Large intestine (tissue), 3 donors: ENCODE results near the gene ITGB3. TPM values are rescaled to one million over a fixed set of nuclear protein-coding genes. Genes with fewer than 3 reads are reported as not detected.

ENCODE experiments used
- DNase-seq, 2 donors: peaks; one replicate each; pipeline versions ENCODE4 v3.0.0 to v3.0.0-alpha.2; 2013
- H3K27ac ChIP-seq: one replicate; pipeline ENCODE4 v1.5.1; 2013; ENCODE audit warnings: low read length
- H3K27me3 ChIP-seq: 2 replicates; pipeline ENCODE4 v1.6.1; 2013; ENCODE audit warnings: low read length; ENCODE audit not compliant: control insufficient read depth, insufficient read depth
- H3K36me3 ChIP-seq: 2 replicates; pipeline ENCODE4 v1.6.1; 2013; ENCODE audit warnings: low read length; ENCODE audit not compliant: control insufficient read depth, insufficient read depth
- H3K4me1 ChIP-seq: one replicate; pipeline ENCODE4 v1.6.1; 2013; ENCODE audit warnings: low read length; ENCODE audit not compliant: control insufficient read depth, insufficient read depth
- H3K4me3 ChIP-seq: one replicate; pipeline ENCODE4 v1.5.1; 2013; ENCODE audit warnings: low read length
- H3K9me3 ChIP-seq: one replicate; pipeline ENCODE4 v1.6.1; 2013; ENCODE audit warnings: mild to moderate bottlenecking, low read depth, low read length, moderate library complexity; ENCODE audit not compliant: control insufficient read depth
- WGBS: methylation state at CpG from one replicate; pipeline ENCODE4 v1.1.5; 2013; ENCODE audit warnings: low lambda C conversion rate; ENCODE audit not compliant: insufficient coverage; 5-methylcytosine and 5-hydroxymethylcytosine counted together
- polyA plus RNA-seq: library from polyadenylated mRNA; unstranded; fragments of 120-200 nt; gene quantifications from one replicate; pipeline ENCODE4 v1.2.1, GENCODE V29; 2013

ITGB3 gene
- polyA plus RNA-seq, 1 donor: 5.6 TPM

DNA sequence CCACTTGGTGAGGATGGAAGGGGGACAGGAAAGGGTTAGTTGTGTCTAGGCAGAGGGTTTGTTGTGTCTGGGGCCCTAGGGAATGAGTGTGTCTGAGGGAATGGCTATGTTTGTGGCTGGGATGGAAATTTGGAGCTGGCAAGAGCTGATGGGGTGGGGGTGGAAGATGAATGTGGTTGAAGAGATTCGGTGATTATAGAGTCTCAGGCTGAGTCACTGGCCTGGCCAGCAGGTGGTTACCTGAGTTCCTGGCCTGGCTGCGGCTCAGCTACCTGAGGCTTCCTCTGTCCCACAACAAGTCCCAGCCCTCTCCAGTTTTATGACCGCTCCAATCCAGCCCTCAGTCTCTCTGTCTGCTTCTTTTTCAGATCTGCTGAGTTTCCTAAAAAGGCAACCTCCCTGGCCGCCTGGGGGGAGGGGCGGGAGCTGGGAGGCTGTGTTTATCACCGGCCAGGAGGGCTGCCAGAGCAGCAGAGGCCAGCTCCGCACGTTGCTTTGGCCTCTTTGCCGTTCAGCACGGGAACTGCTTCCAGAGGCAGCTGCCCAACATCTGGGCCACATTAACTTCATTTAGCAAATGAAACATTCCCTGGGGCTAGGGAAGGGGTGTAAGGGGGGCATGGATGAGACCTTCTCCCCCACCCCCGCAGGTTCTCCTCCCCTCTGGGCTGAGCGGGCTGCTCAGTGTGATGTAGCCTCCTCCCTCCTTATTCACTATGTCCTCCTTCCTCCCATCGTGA is 21.8 kb downstream of the ITGB3 start:
- Histone ChIP-seq H3K4me1 (peaks cover 28% of the 10 kb centered on the region), H3K4me3 (no peak overlapping the region), H3K36me3 (no peaks in the 10 kb centered on the region), H3K27me3 (no peaks in the 10 kb centered on the region), H3K9me3 (no peaks in the 10 kb centered on the region), H3K27ac (peak overlapping the region; percentile 73)
- peak; percentile 47 to 58 for DNase-seq
- WGBS: no CpG with 5 or more reads among the region's 13 CpGs

DNA sequence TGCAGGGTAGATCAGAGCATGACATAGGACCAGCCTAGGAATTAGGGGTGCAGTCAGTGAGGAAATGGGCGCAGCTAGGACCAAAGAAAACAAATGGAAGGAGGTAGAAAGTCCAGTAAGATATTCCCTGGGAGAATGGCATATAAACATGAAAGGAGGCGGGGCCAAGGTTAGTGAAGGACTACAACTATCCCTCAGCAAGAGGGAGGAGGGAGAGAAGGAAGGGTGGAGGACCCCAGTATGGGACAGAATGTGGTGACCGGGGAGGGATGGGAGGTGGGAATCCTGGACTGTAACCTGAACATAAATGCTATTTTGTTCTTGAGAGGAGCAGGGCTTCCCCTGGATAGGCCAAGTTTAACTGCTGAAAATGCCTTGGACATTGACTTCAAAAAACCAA is 22.8 kb downstream of the ITGB3 start:
- Histone ChIP-seq H3K4me1 (peaks cover 28% of the 10 kb centered on the region), H3K4me3 (no peak overlapping the region), H3K27ac (peak overlapping the region; percentile 73), H3K9me3 (no peaks in the 10 kb centered on the region), H3K36me3 (no peaks in the 10 kb centered on the region), H3K27me3 (no peaks in the 10 kb centered on the region)
- whole genome bisulfite sequencing: 70% methylated on average over 2 of the region's 3 CpGs
- peak; percentile 16 to 52 for DNase-seq

DNA sequence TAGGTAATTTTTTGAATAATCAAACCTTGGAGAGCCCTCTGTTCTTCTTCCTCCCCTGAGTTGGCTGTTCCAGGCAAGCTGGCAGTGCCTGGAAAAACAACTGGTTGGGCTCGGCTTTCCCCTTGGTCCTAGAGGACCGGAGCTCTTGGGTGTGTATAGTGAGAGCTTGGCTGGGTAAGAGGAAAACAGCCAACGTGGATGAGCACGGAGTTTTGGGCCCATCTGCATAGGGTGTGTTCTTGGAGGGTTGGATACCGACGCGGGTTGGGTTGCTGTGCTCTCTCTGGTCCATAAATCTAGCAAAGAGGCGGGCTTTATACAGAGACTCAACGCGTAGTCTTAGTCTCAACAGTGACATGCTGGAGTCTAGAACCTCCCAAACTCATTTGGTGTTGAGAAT is 23.2 kb downstream of the ITGB3 start:
- H3K4me3 ChIP-seq: no peak overlapping the region
- H3K9me3 ChIP-seq: no peaks in the 10 kb centered on the region
- WGBS: no CpG with 5 or more reads among the region's 10 CpGs
- peaks cover 28% of the 10 kb centered on the region for H3K4me1 ChIP-seq
- no peaks in the 10 kb centered on the region for H3K36me3 ChIP-seq
- DNase-seq: peak; percentile 51 to 62
- H3K27ac ChIP-seq: peak overlapping the region; percentile 73
- no peaks in the 10 kb centered on the region for H3K27me3 ChIP-seq

DNA sequence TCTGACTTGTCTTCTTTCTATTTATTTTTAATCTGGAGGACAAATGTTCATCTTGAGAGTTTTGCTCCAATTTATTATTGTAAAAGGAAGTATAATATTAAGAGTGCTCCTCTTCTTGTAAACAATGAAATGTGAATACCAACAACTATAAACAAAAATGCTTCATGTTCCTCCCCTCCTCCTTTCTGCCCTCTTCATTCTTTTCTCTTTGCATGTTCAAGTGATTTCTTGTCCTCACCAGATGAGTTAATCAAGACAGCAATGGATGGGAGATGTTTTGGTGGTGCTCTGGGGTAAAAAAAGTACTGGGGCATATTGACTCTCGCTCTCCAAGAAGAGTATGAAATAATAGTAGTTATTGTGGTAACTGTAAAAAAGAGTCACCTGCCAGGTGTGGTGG is 24.3 kb downstream of the ITGB3 start:
- Histone ChIP-seq H3K4me1 (peaks cover 28% of the 10 kb centered on the region), H3K4me3 (no peak overlapping the region), H3K27ac (no peak overlapping the region), H3K9me3 (no peaks in the 10 kb centered on the region), H3K36me3 (no peaks in the 10 kb centered on the region), H3K27me3 (no peaks in the 10 kb centered on the region)
- DNase-seq: no peak
- 67% methylated on average over 1 of the region's 1 CpG for WGBS

DNA sequence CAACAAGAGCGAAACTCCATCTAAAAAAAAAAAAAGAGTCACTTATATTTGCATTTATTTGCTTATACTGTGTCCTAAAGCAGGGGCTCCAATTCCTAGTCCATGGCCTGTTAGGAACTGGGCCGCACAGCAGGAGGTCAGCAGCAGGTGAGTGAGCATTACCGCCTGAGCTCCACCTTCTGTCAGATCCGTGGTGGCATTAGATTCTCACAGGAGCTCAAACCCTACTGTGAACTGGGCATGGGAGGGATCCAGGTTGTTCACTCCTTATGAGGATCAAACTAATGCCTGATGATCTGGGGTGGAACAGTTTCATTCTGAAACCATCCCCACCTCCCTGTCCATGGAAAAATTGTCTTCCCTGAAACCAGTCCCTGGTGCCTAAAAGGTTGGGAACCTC is 24.9 kb downstream of the ITGB3 start:
- Histone ChIP-seq H3K9me3 (no peaks in the 10 kb centered on the region), H3K4me1 (peaks cover 28% of the 10 kb centered on the region), H3K27me3 (no peaks in the 10 kb centered on the region), H3K27ac (peak overlapping the region; percentile 57), H3K4me3 (no peak overlapping the region), H3K36me3 (no peaks in the 10 kb centered on the region)
- WGBS: no CpG with 5 or more reads among the region's 4 CpGs
- no peak for DNase-seq

DNA sequence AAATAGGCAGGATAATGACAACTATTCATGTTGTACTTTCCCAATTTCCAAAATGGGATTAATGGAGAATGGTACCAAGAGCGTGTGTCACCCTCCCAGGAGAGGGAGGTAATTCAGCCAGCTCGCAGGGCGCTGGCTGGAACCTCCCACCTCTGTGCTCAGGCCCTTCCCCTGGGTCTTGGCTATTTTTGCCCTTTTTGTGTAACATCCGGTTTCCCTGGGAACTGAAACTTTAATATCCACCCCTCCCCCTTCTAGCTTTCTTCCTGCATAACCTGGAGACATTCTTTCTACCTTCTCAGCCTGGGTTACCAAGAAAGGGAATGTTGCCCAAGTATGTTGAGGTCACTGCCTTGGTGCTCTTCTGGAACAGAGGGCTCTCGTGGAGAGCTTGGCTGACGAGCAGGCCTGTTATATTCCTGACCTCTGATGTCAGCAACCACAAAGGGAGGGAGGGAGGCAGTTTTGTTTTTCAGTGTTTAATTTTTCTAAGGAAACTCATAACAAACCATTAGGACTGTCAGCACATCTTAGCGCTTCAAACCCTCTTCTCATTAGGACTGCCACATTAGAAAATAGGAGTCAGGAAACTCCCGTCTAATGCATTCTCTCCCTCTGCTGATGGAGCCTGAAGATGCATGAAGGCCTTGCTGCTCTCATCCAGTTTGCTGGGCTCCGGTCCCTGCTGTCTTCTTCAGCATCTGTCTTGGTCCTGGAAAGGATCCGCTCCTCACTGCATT is 25.6 kb downstream of the ITGB3 start:
- peak overlapping the region; percentile 57 for H3K27ac ChIP-seq
- WGBS: 50% methylated on average over 1 of the region's 10 CpGs
- H3K4me1 ChIP-seq: peaks cover 28% of the 10 kb centered on the region
- H3K36me3 ChIP-seq: no peaks in the 10 kb centered on the region
- no peak overlapping the region for H3K4me3 ChIP-seq
- no peaks in the 10 kb centered on the region for H3K9me3 ChIP-seq
- DNase-seq: peak; percentile 35 to 59
- H3K27me3 ChIP-seq: no peaks in the 10 kb centered on the region

DNA sequence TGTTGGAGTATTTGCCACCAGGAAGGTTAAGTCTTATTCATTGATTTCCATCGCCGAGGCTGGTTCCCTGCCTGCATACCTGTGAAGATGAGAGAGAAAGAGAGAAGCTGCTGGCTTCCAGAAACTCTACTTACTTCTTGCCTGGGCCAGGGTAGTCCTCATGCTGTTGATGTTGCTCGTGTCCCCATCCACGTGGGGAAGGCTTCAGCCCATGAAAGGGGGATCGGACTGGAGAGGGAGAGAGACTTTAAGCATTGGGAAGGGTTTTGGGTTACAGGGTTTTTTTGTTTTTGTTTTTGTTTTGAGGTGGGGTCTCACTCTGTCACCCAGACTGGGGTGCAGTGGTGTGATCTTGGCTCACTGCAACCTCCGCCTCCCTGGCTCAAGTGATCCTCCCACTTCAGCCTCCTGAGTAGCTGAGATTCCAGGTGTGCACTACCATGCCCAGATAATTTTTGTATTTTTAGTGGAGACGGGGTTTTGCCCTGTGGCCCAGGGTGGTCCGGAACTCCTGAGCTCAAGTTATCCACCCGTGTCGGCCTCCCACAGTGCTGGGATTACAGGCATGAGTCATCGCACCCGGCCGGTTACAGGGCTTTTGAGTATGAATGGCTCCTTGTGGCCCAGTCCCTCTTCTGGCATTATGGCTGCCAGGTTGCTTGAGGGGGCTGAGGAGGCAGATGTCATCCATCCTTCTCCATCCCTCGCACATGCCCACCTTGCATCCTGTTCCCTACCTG is 26.6 kb downstream of the ITGB3 start:
- H3K27ac ChIP-seq: peak overlapping the region; percentile 57
- 100% methylated on average over 1 of the region's 14 CpGs for WGBS

DNA sequence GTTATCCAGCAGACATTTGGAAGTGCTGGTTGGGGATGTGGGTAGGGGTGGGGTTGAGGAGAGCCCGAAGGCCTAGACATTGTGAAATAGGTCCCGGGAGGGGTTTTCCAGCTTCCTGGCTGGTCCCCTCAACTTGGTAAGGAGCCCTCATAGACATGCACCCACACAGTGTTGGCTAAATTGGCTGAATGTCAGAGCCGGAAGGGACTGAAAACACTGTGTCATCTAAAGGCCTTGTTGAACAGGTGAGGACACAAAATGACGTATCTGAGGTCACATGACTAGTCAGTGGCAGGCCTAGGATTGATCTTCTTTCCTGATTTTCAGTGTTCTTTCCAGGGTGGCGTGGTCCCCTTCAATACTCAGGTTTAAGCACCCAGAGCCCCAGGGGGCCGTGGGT is 27.6 kb downstream of the ITGB3 start:
- DNase-seq: no peak
- H3K4me3 ChIP-seq: no peak overlapping the region
- peaks cover 12% of the 10 kb centered on the region for H3K4me1 ChIP-seq
- no CpG with 5 or more reads among the region's 6 CpGs for WGBS
- H3K27me3 ChIP-seq: no peaks in the 10 kb centered on the region
- H3K36me3 ChIP-seq: no peaks in the 10 kb centered on the region
- no peak overlapping the region for H3K27ac ChIP-seq
- H3K9me3 ChIP-seq: no peaks in the 10 kb centered on the region

More for the DNA sequence above, 26.6 kb downstream of the ITGB3 start:
- H3K36me3 ChIP-seq: no peaks in the 10 kb centered on the region
- H3K4me3 ChIP-seq: no peak overlapping the region
- no peaks in the 10 kb centered on the region for H3K27me3 ChIP-seq
- peaks cover 22% of the 10 kb centered on the region for H3K4me1 ChIP-seq
- H3K9me3 ChIP-seq: no peaks in the 10 kb centered on the region
- no peak for DNase-seq

DNA sequence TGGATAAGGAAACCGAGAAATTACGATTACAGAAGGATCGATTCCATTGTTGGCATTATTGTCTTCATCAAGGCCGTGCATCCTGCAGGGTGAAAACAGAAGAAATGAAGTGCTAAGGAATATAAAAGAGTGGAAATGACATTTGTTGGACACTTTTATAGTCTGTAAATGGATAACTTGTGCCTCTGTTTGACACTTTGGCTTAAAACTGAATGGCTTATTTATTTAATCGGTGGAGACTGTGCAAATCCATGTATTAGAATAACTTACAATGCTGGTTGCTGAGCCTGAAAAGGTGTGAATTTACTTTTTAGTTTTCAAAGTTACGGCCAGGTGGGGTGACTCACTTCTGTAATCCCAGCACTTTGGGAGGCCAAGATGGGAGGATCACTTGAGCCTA is 31.4 kb downstream of the ITGB3 start:
- no peak for DNase-seq
- 100% methylated on average over 3 of the region's 6 CpGs for WGBS
- H3K36me3 ChIP-seq: no peaks in the 10 kb centered on the region

DNA sequence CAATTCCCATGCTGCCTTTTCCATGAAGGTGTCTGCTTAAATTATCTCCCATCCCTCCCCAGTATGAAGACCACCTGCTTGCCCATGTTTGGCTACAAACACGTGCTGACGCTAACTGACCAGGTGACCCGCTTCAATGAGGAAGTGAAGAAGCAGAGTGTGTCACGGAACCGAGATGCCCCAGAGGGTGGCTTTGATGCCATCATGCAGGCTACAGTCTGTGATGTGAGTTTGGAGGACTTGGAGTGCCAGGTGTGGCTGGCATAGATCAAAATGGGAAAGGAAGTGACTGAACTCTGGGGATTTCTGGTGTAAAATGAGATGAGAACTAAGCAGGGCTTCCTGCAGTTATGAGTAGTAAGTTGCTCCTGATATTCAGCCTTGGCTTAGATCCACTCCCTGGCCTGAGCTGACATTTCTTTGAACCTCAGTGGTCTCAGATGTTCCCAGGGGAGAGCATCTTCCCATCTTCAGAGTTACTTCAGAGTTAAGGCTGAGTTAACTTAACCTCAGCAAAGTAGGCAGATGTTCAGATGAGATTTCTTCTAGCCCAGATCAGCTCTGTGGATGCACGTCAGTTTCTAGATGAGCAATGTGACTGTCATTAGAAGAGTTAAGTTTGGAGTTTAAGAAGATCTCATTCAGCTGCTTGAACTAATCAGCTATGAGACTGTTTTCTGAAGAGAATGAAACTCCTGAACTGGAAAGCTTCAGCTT is 32.7 kb downstream of the ITGB3 start:
- H3K27me3 ChIP-seq: no peaks in the 10 kb centered on the region
- H3K36me3 ChIP-seq: no peaks in the 10 kb centered on the region
- no peaks in the 10 kb centered on the region for H3K9me3 ChIP-seq
- H3K4me1 ChIP-seq: no peaks in the 10 kb centered on the region
- no peak overlapping the region for H3K4me3 ChIP-seq
- no peak for DNase-seq
- no peak overlapping the region for H3K27ac ChIP-seq
- no CpG with 5 or more reads among the region's 6 CpGs for WGBS

More for the DNA sequence above, 31.4 kb downstream of the ITGB3 start:
- Histone ChIP-seq H3K27me3 (no peaks in the 10 kb centered on the region), H3K4me3 (no peak overlapping the region), H3K9me3 (no peaks in the 10 kb centered on the region), H3K27ac (no peak overlapping the region), H3K4me1 (no peaks in the 10 kb centered on the region)
